Posterior vena cava (tissue), 2 donors: ENCODE results near the gene CAMK1D. TPM values are rescaled to one million over a fixed set of nuclear protein-coding genes. Genes with fewer than 3 reads are reported as not detected.
"Not testable (repeated sequence)": the region's sequence is repeated elsewhere in the genome, so short reads cannot be mapped to it uniquely, and the experiment has no call there.

Experiments
- DNase-seq: peaks from one replicate; pipeline ENCODE4 v3.0.0-alpha.2; 2020; ENCODE audit warnings: low spot score
- intact Hi-C, 2 donors: fragments of 100-400 bp; cut with DNase I; formaldehyde crosslinking; loops; one replicate each; pipeline versions ENCODE4 v1.14.1 to v1.14.2; 2022 to 2023
- total RNA-seq, 2 donors: library from RNA; stranded (reverse); fragmentation: NEBNext Ultra II Directional; extraction: Animal tissue kit (Norgen Biotek cat#: 25700); gene quantifications; one replicate each; pipeline ENCODE4 v1.2.1, GENCODE V29; 2021
- donor health status: DM: yes; HTN: yes; CAD: no.
- donor health status: DM: yes; HTN: yes; CAD: no.

Gene CAMK1D
- total RNA-seq, 2 donors from 2014 or later = 12.2 to 17.8 TPM

- no peak for DNase-seq
- intact Hi-C loops = no loop called here
These were observed 380.5 kb downstream of the CAMK1D start for GRCh38 chr10:12729885-12730284.

GRCh38 chr10:12730809-12731519 is 381.6 kb downstream of the CAMK1D start:
- intact Hi-C loops = no loop called here
- no peak for DNase-seq

GRCh38 chr10:12733271-12733670 is 383.9 kb downstream of the CAMK1D start:
- intact Hi-C loops = no loop called here
- DNase-seq = no peak

- peak; percentile 84 for DNase-seq
- intact Hi-C loops = no loop called here
These were observed 386.6 kb downstream of the CAMK1D start for GRCh38 chr10:12735843-12736462.

- intact Hi-C loops = no loop called here
- DNase-seq = no peak
These were observed 391.5 kb downstream of the CAMK1D start for GRCh38 chr10:12740813-12741212.

- intact Hi-C loops = no loop called here
- peak; percentile 88 for DNase-seq
These were observed 392.0 kb downstream of the CAMK1D start for GRCh38 chr10:12741360-12741804.

GRCh38 chr10:12742771-12743170 is 393.4 kb downstream of the CAMK1D start:
- intact Hi-C loops = no loop called here
- DNase-seq = no peak

GRCh38 chr10:12743466-12743865 is 394.1 kb downstream of the CAMK1D start:
- intact Hi-C loops = not testable (repeated sequence)

GRCh38 chr10:12743941-12744340 is 394.6 kb downstream of the CAMK1D start:
- DNase-seq = no peak
- intact Hi-C loops = no loop called here

More at GRCh38 chr10:12743466-12743865, 394.1 kb downstream of the CAMK1D start:
- not testable (repeated sequence) for DNase-seq

GRCh38 chr10:12748186-12748585 is 398.8 kb downstream of the CAMK1D start:
- intact Hi-C loops = no loop called here

GRCh38 chr10:12749760-12750478 is 400.6 kb downstream of the CAMK1D start:
- intact Hi-C loops = no loop called here
- no peak for DNase-seq

More at GRCh38 chr10:12748186-12748585, 398.8 kb downstream of the CAMK1D start:
- DNase-seq = no peak

- intact Hi-C loops = no loop called here
- DNase-seq = no peak
These were observed 401.3 kb downstream of the CAMK1D start for GRCh38 chr10:12750526-12751201.

- DNase-seq = no peak
- intact Hi-C loops = no loop called here
These were observed 405.7 kb downstream of the CAMK1D start for GRCh38 chr10:12755075-12755474.

GRCh38 chr10:12757351-12757750 is 408.0 kb downstream of the CAMK1D start:
- no peak for DNase-seq
- intact Hi-C loops = no loop called here

- DNase-seq = no peak
- intact Hi-C loops = no loop called here
These were observed 408.9 kb downstream of the CAMK1D start for GRCh38 chr10:12758271-12758670.

GRCh38 chr10:12766223-12766622 is 416.9 kb downstream of the CAMK1D start:
- intact Hi-C loops = loop anchor here in 1 of 2 donors (5.0 kb wide), 1 partner anchor 234 kb away; no protein-coding TSS in a partner anchor
- no peak for DNase-seq

GRCh38 chr10:12768156-12769100 is 419.1 kb downstream of the CAMK1D start:
- no peak for DNase-seq
- intact Hi-C loops = loop anchor here in 1 of 2 donors (5.0 kb wide), 1 partner anchor 236 kb away; no protein-coding TSS in a partner anchor

- intact Hi-C loops = loop anchor here in 1 of 2 donors (5.0 kb wide), 1 partner anchor 237 kb away; no protein-coding TSS in a partner anchor
These were observed 420.1 kb downstream of the CAMK1D start for GRCh38 chr10:12769323-12770044.

More at GRCh38 chr10:12769323-12770044, 420.1 kb downstream of the CAMK1D start:
- no peak for DNase-seq
